ENCODE results near the gene SUGCT. TPM values are rescaled to one million over a fixed set of nuclear protein-coding genes. Genes with fewer than 3 reads are reported as not detected.

Gene SUGCT
- total and polyA plus RNA-seq, 2 of the 8 experiments (the other 6 are each of a cell fraction or from before 2014, with no cell fraction given), result 2.8 to 5.4 TPM

- Histone ChIP-seq H3K23me2 (ENCODE audit: low read depth, low read length) (no peaks in the 10 kb centered on the region), H2BK20ac (ENCODE audit: low read length) (no peak overlapping the region), H3K9me3 (ENCODE audit: insufficient read depth in 2 of 2, low read depth in 1 of 2, low read length in 1 of 2) (no peaks in the 10 kb centered on the region), H2BK120ac (replicated peaks; ENCODE audit: low read depth, low read length) (no peak overlapping the region), H3K4ac (replicated peaks; ENCODE audit: insufficient read length, low read depth, low read length) (no peak overlapping the region), H3K79me2 (ENCODE audit: control insufficient read depth in 1 of 2, insufficient read depth in 2 of 2, low read length in 2 of 2) (no peaks in the 10 kb centered on the region), H3K4me1 (replicated peaks in 1 of 4; ENCODE audit: control insufficient read depth in 3 of 4, insufficient read depth in 4 of 4, low read length in 3 of 4) (no peaks in the 10 kb centered on the region), H3K36me3 (ENCODE audit: control insufficient read depth in 2 of 4, insufficient read depth in 4 of 4, low read length in 3 of 4) (no peaks in the 10 kb centered on the region), H4K8ac (ENCODE audit: extremely low read depth, insufficient read depth, low read length) (no peak overlapping the region), H3K56ac (replicated peaks; ENCODE audit: insufficient read length, low read depth, low read length) (no peak overlapping the region), H3K18ac (ENCODE audit: extremely low read depth, low read length) (no peak overlapping the region), H2AK5ac (ENCODE audit: low read depth, low read length) (no peak overlapping the region), H3K4me2 (ENCODE audit: insufficient read depth in 1 of 2, low read depth in 2 of 2, low read length in 2 of 2) (no peak overlapping the region), H4K5ac (ENCODE audit: insufficient read length, low read depth, low read length) (no peak overlapping the region), H4K91ac (replicated peaks; ENCODE audit: insufficient read length, low read length) (no peak overlapping the region), H3K27ac (ENCODE audit: low read depth, low read length) (no peak overlapping the region), H2BK15ac (ENCODE audit: low read length) (no peak overlapping the region), H2BK12ac (ENCODE audit: low read depth, low read length) (no peak overlapping the region), H2BK5ac (ENCODE audit: low read depth, low read length) (no peak overlapping the region), H2AFZ (ENCODE audit: low read length) (no peak overlapping the region), H3K27me3 (replicated peaks in 1 of 4; ENCODE audit: control insufficient read depth in 3 of 4, extremely low read depth in 1 of 4, insufficient read depth in 3 of 4, low read length in 3 of 4) (no peaks in the 10 kb centered on the region), H3K4me3 (ENCODE audit: extremely low read depth in 1 of 4, insufficient read depth in 2 of 4, low read depth in 3 of 4, low read length in 4 of 4) (no peak overlapping the region), H3K9ac (replicated peaks in 1 of 4; ENCODE audit: extremely low read depth in 1 of 4, low read depth in 3 of 4, low read length in 3 of 4) (no peak overlapping the region), H3K79me1 (ENCODE audit: low read depth, low read length) (no peaks in the 10 kb centered on the region), H4K20me1 (replicated peaks in 1 of 2; ENCODE audit: control insufficient read depth in 1 of 2, insufficient read depth in 2 of 2, low read length in 2 of 2) (no peaks in the 10 kb centered on the region), H3K14ac (ENCODE audit: insufficient read length) (no peak overlapping the region), H3K23ac (ENCODE audit: insufficient read length) (no peak overlapping the region)
- DNase-seq (ENCODE audit: low read depth in 1 of 2, low spot score in 2 of 2) (no peak), FAIRE-seq (no peak)
- WGBS, 2 experiments (ENCODE audit: extremely low coverage in 1 of 2, insufficient coverage in 1 of 2, insufficient read length in 1 of 2, insufficient replicate concordance in 2 of 2, low coverage in 1 of 2, low lambda C conversion rate in 2 of 2, missing lambda C conversion rate in 1 of 2), result 84% methylated on average over 5 of the region's 5 CpGs; no CpG with 5 or more reads in 1 of the 2 experiments
- POLR2A ChIA-PET (ENCODE audit: partially characterized antibody), result no interaction called here
- TF ChIP-seq CBX8 (IDR thresholded peaks at IDR 0.05; ENCODE audit: borderline replicate concordance, low read depth, low read length), result no peak
- CTCF ChIA-PET (ENCODE audit: partially characterized antibody), result interaction anchor here (0.7 to 1.9 kb wide), 3 partner anchors 13 to 293 kb away, joined by 3 to 14 read pairs (median 5); no protein-coding TSS in a partner anchor
These were observed 358.8 kb downstream of the SUGCT start for GRCh38 chr7:40493609-40494051.
